ENCODE data around the gene CTXN3.

- TF ChIP-seq POLR2A (IDR thresholded peaks at IDR 0.05) (no peak), CTCF (IDR thresholded peaks at IDR 0.05) (no peak)
Measured at GRCh38 chr5:127660047-127660733, 11.3 kb downstream of the CTXN3 start.
